DMS114 treated with DMSO at 0.1 percent for 48 hours (cell line): ENCODE data around the gene CNNM1.
A peak's percentile ranks its signal among the peaks of the same experiment; 100 is the strongest.

Source experiments
- DNase-seq: peaks from one replicate; lab custom pipeline; 2025; ENCODE audit not compliant: unreplicated experiment; lab: John Stamatoyannopoulos, UW

CNNM1 gene

DNA sequence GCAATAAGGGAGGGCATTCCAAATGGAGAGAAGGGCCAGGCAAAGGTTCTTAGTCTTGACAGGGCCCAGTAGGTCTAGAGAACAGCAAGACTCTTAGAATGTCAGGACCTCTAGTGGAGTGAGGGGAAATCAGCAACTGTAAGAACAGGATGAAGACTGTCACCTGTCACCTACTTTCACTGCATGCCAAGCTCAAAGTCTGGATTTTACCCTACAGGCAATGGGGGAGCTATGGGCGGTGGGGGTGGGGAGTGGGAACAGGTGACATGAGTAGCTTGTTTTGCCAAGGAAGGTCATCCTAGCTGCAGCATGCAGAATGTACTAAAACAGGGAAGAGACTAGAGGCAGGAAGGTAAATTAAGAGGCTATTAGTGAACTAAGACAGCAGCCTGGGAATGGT lies 82.9 kb downstream of the CNNM1 start:
- DNase-seq, result no peak

DNA sequence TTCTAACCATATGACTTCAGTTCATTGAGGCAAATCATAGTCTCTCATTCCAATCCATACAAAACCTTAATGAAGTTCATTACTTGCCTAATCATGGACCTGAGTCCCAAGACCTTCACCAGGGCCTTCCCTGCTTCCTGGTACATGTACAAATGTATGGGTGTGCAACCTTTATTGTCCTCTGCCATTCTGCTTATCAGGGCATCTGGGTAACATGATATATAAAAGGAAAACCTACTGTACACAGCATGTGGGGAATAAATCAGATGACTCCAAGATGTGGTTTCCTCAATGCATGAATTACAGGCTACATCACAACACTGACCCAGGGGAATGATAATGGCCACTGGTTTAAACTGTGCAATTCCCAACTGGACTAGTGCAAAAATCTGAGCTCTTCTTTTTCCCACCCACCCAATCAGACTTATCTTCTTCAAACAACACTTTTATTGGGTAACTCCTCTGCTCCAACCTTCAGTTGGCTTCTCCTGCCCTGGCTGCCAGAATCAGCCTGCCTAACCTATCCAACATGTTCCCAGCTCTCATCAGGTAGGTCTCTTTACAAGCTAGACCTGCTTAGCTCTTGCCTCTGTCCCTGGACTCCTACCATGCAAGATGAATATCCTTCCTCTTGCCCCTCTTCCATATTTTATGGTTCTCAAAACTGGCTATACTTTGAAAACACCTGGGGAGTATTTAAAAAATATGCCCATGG lies 89.9 kb downstream of the CNNM1 start:
- no peak for DNase-seq

GRCh38 chr10:99419688-99420087 lies 90.5 kb downstream of the CNNM1 start:
- DNase-seq, result no peak

DNA sequence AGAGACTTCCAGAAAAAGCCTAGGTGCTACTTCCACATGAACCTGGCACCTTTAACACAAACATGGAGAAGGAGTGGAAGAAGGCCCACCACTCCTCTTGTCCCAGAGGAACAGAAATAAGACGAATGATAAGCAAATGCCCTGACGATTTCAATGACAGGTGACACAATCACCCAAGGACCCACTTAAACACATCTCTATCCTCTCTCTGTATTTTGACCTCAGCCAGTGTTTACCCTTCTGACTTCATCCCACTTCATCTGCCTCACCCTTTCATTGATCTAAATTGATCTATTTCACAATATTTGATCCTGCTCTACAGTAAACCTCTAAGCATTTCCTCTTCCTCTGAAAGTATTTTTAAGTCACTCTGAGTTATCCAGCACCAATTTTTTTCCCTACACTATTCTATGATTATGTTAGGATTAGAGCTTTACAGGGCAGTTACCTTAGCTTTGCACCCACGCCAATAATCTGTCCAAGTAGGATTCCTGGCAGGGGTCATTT lies 92.1 kb downstream of the CNNM1 start:
- no peak for DNase-seq

- no peak for DNase-seq
These were observed 93.5 kb downstream of the CNNM1 start for GRCh38 chr10:99422529-99423096.

DNA sequence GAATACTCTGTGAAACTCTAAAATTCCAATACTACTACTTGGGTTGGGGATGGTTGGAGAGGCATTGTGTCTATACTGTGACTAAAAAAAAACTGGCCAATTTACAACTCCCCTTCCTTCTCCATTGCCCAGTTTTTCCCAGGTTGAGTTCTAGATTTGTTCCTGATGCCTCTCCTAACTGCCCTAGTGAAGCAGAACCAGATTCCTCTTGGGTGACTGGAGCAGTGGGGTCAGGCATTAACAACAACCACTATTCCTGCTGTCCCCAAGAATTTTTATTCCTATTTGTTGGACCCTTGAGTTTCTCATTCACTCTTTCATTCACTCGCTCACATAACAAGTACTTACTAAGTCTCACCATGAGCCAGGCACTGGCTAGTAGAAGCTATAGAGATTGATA lies 95.5 kb downstream of the CNNM1 start:
- DNase-seq, result no peak

- no peak for DNase-seq
These were observed 96.0 kb downstream of the CNNM1 start for GRCh38 chr10:99425204-99425603.

GRCh38 chr10:99426689-99427088 lies 97.5 kb downstream of the CNNM1 start:
- DNase-seq, result no peak

GRCh38 chr10:99427566-99428190 lies 98.5 kb downstream of the CNNM1 start:
- DNase-seq, result no peak

- no peak for DNase-seq
These were observed 100.5 kb downstream of the CNNM1 start for GRCh38 chr10:99429517-99430095.

- DNase-seq, result no peak
These were observed 100.9 kb downstream of the CNNM1 start for GRCh38 chr10:99430116-99430450.

- DNase-seq, result peak; percentile 99
These were observed 101.5 kb downstream of the CNNM1 start, which contains the start of gene GOT1 for GRCh38 chr10:99430451-99431189. TSS of gene GOT1 (minus strand) at chr10:99430624. CDS start at chr10:99430565, 59 bp downstream.

- no peak for DNase-seq
These were observed 102.1 kb downstream of the CNNM1 start for GRCh38 chr10:99431190-99431760.

DNA sequence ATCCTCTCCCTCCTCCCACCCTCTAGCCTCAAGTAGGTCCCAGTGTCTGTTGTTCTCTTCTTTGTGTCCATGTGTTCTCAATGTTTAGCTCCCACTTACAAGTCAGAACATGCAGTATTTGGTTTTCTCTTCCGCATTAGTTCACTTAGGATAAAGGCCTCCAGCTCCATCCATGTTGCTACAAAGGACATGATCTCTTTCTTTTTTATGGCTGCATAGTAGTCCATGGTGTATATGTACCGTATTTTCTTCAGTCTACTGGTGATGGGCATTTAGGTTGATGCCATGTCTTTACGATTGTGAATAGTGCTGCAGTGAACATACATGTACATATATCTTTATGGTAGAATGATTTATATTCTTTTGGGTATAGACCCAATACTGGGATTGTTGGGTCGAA lies 102.9 kb downstream of the CNNM1 start:
- DNase-seq, result no peak

DNA sequence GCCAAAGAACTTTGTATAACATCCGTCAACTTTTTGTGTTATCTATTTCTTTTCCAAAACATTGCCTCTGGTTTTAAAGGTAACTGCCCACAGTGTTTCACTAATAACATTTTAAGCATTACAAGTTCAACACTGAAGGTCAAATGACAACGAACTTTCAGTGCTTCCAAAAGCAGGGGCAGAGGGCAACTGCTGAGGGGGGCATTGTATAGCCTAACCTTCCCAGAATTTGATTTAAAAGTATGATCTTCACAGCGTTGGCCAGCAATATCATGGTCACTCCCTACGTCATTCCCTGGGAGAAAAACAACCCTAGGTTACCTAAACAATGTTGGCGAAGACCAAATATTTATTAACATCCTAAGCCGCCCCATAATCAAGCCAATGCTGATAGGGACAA lies 103.7 kb downstream of the CNNM1 start:
- DNase-seq, result no peak

DNA sequence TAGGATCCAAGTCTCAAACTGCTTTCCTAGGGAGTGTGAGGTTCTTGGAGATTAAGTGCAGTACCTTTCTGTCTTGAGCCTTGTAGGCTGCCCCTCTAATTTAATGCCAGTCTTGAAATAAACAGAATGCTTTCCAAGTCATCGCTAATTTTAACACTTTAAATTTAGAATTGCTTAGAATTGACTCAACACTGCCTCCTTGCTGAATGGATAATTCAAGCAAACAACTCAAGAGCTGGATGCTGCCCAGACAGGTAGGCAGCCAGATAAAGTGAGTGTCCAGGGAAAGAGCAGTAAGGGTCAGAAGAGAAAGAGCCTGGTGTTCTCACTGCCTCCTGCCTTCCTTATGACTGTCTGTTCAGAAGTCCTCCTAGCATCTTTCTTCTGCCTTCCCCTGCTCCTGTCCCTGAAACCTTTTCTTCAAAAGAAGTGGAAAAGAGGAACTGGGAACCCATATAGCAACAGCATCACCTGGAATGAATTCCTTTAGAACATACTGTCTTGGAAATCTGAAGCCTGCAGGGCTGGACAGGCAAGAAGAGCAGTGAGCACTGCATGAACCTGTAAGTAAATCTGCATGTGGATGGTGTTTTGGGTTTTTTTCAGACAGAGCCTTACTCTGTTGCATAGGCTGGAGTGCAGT lies 104.3 kb downstream of the CNNM1 start:
- DNase-seq, result no peak

DNA sequence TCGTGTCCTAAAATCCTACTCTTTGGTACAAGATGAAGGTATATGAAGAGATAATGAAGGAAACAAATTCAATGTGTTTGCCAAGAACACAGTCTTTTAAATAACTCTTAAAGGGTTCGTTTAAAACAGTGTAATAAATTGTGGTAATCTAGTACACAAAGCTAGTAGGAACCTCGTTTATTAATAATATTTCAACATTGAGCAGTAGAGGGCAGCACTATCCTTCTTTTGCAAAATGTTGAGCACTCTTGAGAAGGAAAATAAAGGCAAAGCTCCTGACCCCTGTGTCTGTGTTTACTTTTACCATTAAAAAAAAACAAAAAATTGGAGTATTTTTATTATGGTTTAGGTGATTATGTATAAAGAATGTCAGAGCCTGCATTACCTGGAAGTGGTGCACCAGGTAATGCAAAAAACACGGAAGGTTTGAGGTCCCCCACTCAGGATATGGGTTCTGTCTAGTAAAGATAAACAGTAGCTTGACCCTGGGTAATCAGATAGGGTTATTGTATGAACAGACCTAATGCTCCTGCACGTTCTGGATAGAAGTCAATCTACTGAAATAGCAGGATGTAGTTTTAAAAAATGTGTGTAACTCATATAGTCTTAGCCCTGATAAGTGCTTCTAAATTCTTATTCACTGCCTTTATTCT lies 107.0 kb downstream of the CNNM1 start:
- peak; percentile 75 for DNase-seq

GRCh38 chr10:99438890-99439289 lies 109.7 kb downstream of the CNNM1 start:
- no peak for DNase-seq

- DNase-seq, result no peak
These were observed 113.2 kb downstream of the CNNM1 start for GRCh38 chr10:99442394-99442793.

GRCh38 chr10:99443500-99443899 lies 114.3 kb downstream of the CNNM1 start:
- no peak for DNase-seq
